Measurements from ENCODE around the gene GAB2.

The GAB2 gene

GRCh38 chr11:78427615-78428265 lies 10.1 kb upstream of the GAB2 start:
- no peak overlapping the region for H2AFZ ChIP-seq (ENCODE audit: low read length)
- no peak overlapping the region for H3K4me2 ChIP-seq (ENCODE audit: low read length)
- H3K27me3 ChIP-seq (ENCODE audit: insufficient read depth, low read length): no peaks in the 10 kb centered on the region
- H3K9me2 ChIP-seq (ENCODE audit: low read depth, low read length): no peaks in the 10 kb centered on the region
- H3K36me3 ChIP-seq (ENCODE audit: insufficient read depth, low read length): no peaks in the 10 kb centered on the region
- H3K9ac ChIP-seq (ENCODE audit: low read length): no peak overlapping the region
- no peak overlapping the region for H3K4me3 ChIP-seq (ENCODE audit: low read depth, low read length, poor library complexity, severe bottlenecking)
- no peak overlapping the region for H3K27ac ChIP-seq (ENCODE audit: low read depth, low read length, poor library complexity, severe bottlenecking)
- no peak for TF ChIP-seq EZH2 (IDR thresholded peaks at IDR 0.05; ENCODE audit: borderline replicate concordance, low read length)
- TF ChIP-seq CTCF (IDR thresholded peaks at IDR 0.05; ENCODE audit: low read length): no peak
- H4K20me1 ChIP-seq (ENCODE audit: insufficient read depth, low read length): no peaks in the 10 kb centered on the region
- H3F3A ChIP-seq (ENCODE audit: insufficient read depth, low read length): no peaks in the 10 kb centered on the region; the same call in 1 of the 2 replicates
- H3K4me1 ChIP-seq (ENCODE audit: insufficient read depth, low read length, severe bottlenecking): peaks cover 18% of the 10 kb centered on the region
- H3K79me2 ChIP-seq (ENCODE audit: insufficient read depth, low read length): no peaks in the 10 kb centered on the region
- no peaks in the 10 kb centered on the region for H3K9me3 ChIP-seq (ENCODE audit: low read length)

- no peaks in the 10 kb centered on the region for H3K79me2 ChIP-seq (ENCODE audit: insufficient read depth, low read length)
- TF ChIP-seq EZH2 (IDR thresholded peaks at IDR 0.05; ENCODE audit: borderline replicate concordance, low read length) (no peak), CTCF (IDR thresholded peaks at IDR 0.05; ENCODE audit: low read length) (no peak)
- H4K20me1 ChIP-seq (ENCODE audit: insufficient read depth, low read length): no peaks in the 10 kb centered on the region
- H3F3A ChIP-seq (ENCODE audit: insufficient read depth, low read length): no peaks in the 10 kb centered on the region; the same call in 1 of the 2 replicates
- no peaks in the 10 kb centered on the region for H3K9me2 ChIP-seq (ENCODE audit: low read depth, low read length)
- H3K27ac ChIP-seq (ENCODE audit: low read depth, low read length, poor library complexity, severe bottlenecking): no peak overlapping the region
- no peaks in the 10 kb centered on the region for H3K27me3 ChIP-seq (ENCODE audit: insufficient read depth, low read length)
- H3K4me3 ChIP-seq (ENCODE audit: low read depth, low read length, poor library complexity, severe bottlenecking): no peak overlapping the region
- H3K4me2 ChIP-seq (ENCODE audit: low read length): no peak overlapping the region
- H3K9me3 ChIP-seq (ENCODE audit: low read length): no peaks in the 10 kb centered on the region
- H2AFZ ChIP-seq (ENCODE audit: low read length): no peak overlapping the region
- no peak overlapping the region for H3K9ac ChIP-seq (ENCODE audit: low read length)
- H3K4me1 ChIP-seq (ENCODE audit: insufficient read depth, low read length, severe bottlenecking): peaks cover 18% of the 10 kb centered on the region
- H3K36me3 ChIP-seq (ENCODE audit: insufficient read depth, low read length): no peaks in the 10 kb centered on the region
Observed at GRCh38 chr11:78426845-78427244, 9.2 kb upstream of the GAB2 start.

- no peak overlapping the region for H3K27ac ChIP-seq (ENCODE audit: low read depth, low read length, poor library complexity, severe bottlenecking)
- TF ChIP-seq CTCF (IDR thresholded peaks at IDR 0.05; ENCODE audit: low read length): no peak
- no peak for TF ChIP-seq EZH2 (IDR thresholded peaks at IDR 0.05; ENCODE audit: borderline replicate concordance, low read length)
- H3K9ac ChIP-seq (ENCODE audit: low read length): no peak overlapping the region
- no peaks in the 10 kb centered on the region for H3K9me2 ChIP-seq (ENCODE audit: low read depth, low read length)
- no peaks in the 10 kb centered on the region for H4K20me1 ChIP-seq (ENCODE audit: insufficient read depth, low read length)
- H3K36me3 ChIP-seq (ENCODE audit: insufficient read depth, low read length): no peaks in the 10 kb centered on the region
- peaks cover 20% of the 10 kb centered on the region for H3K4me1 ChIP-seq (ENCODE audit: insufficient read depth, low read length, severe bottlenecking)
- H3K27me3 ChIP-seq (ENCODE audit: insufficient read depth, low read length): no peaks in the 10 kb centered on the region
- H3K79me2 ChIP-seq (ENCODE audit: insufficient read depth, low read length): no peaks in the 10 kb centered on the region
- H3K9me3 ChIP-seq (ENCODE audit: low read length): no peaks in the 10 kb centered on the region
- H2AFZ ChIP-seq (ENCODE audit: low read length): no peak overlapping the region
- no peaks in the 10 kb centered on the region; the same call in 1 of the 2 replicates for H3F3A ChIP-seq (ENCODE audit: insufficient read depth, low read length)
- H3K4me3 ChIP-seq (ENCODE audit: low read depth, low read length, poor library complexity, severe bottlenecking): no peak overlapping the region
- H3K4me2 ChIP-seq (ENCODE audit: low read length): no peak overlapping the region
Observed at GRCh38 chr11:78425399-78426070, 7.9 kb upstream of the GAB2 start.
